IMR-90 (cell line): ENCODE measurements around the gene NEFH. TPM values are rescaled to one million over a fixed set of nuclear protein-coding genes. Genes with fewer than 3 reads are reported as not detected.

ENCODE experiments used
- ATAC-seq: fragments of 200-7000 bp; cut with Tn5 transposase; 2 replicates; pipeline ENCODE4 v1.9.1; 2020; ENCODE audit warnings: low read depth, mild to moderate bottlenecking, moderate library complexity
- BruUV-seq: library from RNA; stranded (reverse); fragments of 400-500 nt; replicated peaks from 2 replicates; lab custom pipeline; 2021; lab: Mats Ljungman, UMichigan
- CTCF ChIA-PET: fragments of 300-600 bp; formaldehyde crosslinking; extraction: SDS; loops from one replicate; lab custom pipeline; 2021; ENCODE audit warnings: antibody characterized with exemption; lab: Yijun Ruan, JAX
- POLR2A ChIA-PET: fragments of 300-600 bp; sonication (Branson Sonifier 250); formaldehyde crosslinking; loops from one replicate; lab custom pipeline; 2022; ENCODE audit warnings: antibody characterized with exemption; ENCODE audit not compliant: unreplicated experiment; lab: Charles Lee
- DNase-seq: peaks from one replicate; pipeline ENCODE4 v3.0.0; 2013
- H2AFZ ChIP-seq: replicated peaks from 2 replicates; pipeline ENCODE3; 2013; ENCODE audit warnings: low read length, mild to moderate bottlenecking; ENCODE audit not compliant: poor library complexity
- H2AK5ac ChIP-seq: 2 replicates; pipeline ENCODE4 v1.6.1; 2013; ENCODE audit warnings: low read depth, low read length, inconsistent platforms
- H2AK9ac ChIP-seq: replicated peaks from 2 replicates; pipeline ENCODE3; 2013; ENCODE audit warnings: mild to moderate bottlenecking, low read depth, low read length, moderate library complexity; ENCODE audit not compliant: poor library complexity
- H2BK120ac ChIP-seq: 2 replicates; pipeline ENCODE4 v1.6.1; 2013; ENCODE audit warnings: low read depth, low read length, inconsistent platforms
- H2BK15ac ChIP-seq: 3 replicates; pipeline ENCODE4 v1.6.1; 2013; ENCODE audit warnings: low read depth, low read length, inconsistent platforms
- H2BK20ac ChIP-seq: 2 replicates; pipeline ENCODE4 v1.6.1; 2013; ENCODE audit warnings: low read depth, mild to moderate bottlenecking, inconsistent platforms, low read length, moderate library complexity
- H2BK5ac ChIP-seq: 2 replicates; pipeline ENCODE4 v1.6.1; 2013; ENCODE audit warnings: mild to moderate bottlenecking, low read depth, low read length, inconsistent platforms; ENCODE audit not compliant: poor library complexity, severe bottlenecking
- H3K14ac ChIP-seq: replicated peaks from 2 replicates; pipeline ENCODE4 v1.6.1; 2013; ENCODE audit warnings: low read depth, low read length, inconsistent platforms
- H3K18ac ChIP-seq: 2 replicates; pipeline ENCODE4 v1.6.1; 2013; ENCODE audit warnings: low read depth, low read length, control low read depth
- H3K23ac ChIP-seq: 2 replicates; pipeline ENCODE4 v1.6.1; 2013; ENCODE audit warnings: low read depth, low read length, inconsistent platforms
- H3K27ac ChIP-seq: 2 replicates; pipeline ENCODE4 v1.5.1; 2013; ENCODE audit warnings: mild to moderate bottlenecking, control low read depth, low read length; ENCODE audit not compliant: insufficient read depth
- H3K27me3 ChIP-seq: 2 replicates; pipeline ENCODE4 v1.6.1; 2013; ENCODE audit warnings: low read length; ENCODE audit not compliant: control insufficient read depth, insufficient read depth
- H3K36me3 ChIP-seq: 2 replicates; pipeline ENCODE4 v1.6.1; 2013; ENCODE audit warnings: low read length, mixed read lengths; ENCODE audit not compliant: control insufficient read depth, insufficient read depth
- H3K4ac ChIP-seq: 2 replicates; pipeline ENCODE4 v1.6.1; 2013; ENCODE audit warnings: low read depth, low read length, inconsistent platforms
- H3K4me1 ChIP-seq: 2 replicates; pipeline ENCODE4 v1.6.1; 2013; ENCODE audit warnings: low read length, mixed read lengths; ENCODE audit not compliant: control insufficient read depth, insufficient read depth
- H3K4me2 ChIP-seq: 2 replicates; pipeline ENCODE4 v1.6.1; 2013; ENCODE audit warnings: low read depth, mild to moderate bottlenecking, control low read depth, low read length, moderate library complexity
- H3K4me3 ChIP-seq: 2 replicates; pipeline ENCODE4 v1.5.1; 2013; ENCODE audit warnings: low read depth, mild to moderate bottlenecking, control low read depth, low read length, moderate library complexity; ENCODE audit not compliant: insufficient read depth
- H3K56ac ChIP-seq: 2 replicates; pipeline ENCODE4 v1.6.1; 2013; ENCODE audit warnings: low read length, inconsistent platforms; ENCODE audit not compliant: insufficient read depth; ENCODE audit errors: extremely low read depth
- H3K79me1 ChIP-seq, 2 experiments: 2 replicates each; pipeline ENCODE4 v1.6.1; 2013; ENCODE audit warnings: low read length in 2 of 2, inconsistent platforms in 1 of 2, low read depth in 1 of 2
- H3K9ac ChIP-seq: 2 replicates; pipeline ENCODE4 v1.6.1; 2013; ENCODE audit warnings: low read depth, low read length, control low read depth
- H3K9me1 ChIP-seq: 2 replicates; pipeline ENCODE4 v1.6.1; 2013; ENCODE audit warnings: low read length, inconsistent platforms; ENCODE audit not compliant: insufficient read depth
- H3K9me3 ChIP-seq: 2 replicates; pipeline ENCODE4 v1.6.1; 2013; ENCODE audit warnings: low read length; ENCODE audit not compliant: control insufficient read depth, insufficient read depth
- H4K20me1 ChIP-seq: 2 replicates; pipeline ENCODE4 v1.6.1; 2013; ENCODE audit warnings: low read length, inconsistent platforms; ENCODE audit not compliant: insufficient read depth
- H4K5ac ChIP-seq: 2 replicates; pipeline ENCODE4 v1.6.1; 2013; ENCODE audit warnings: mild to moderate bottlenecking, low read depth, low read length, control low read depth
- H4K8ac ChIP-seq, 2 experiments: 2 replicates each; pipeline ENCODE4 v1.6.1; 2013; ENCODE audit warnings: low read depth in 2 of 2, low read length in 2 of 2, control low read depth in 1 of 2, inconsistent platforms in 1 of 2
- H4K91ac ChIP-seq: 2 replicates; pipeline ENCODE4 v1.6.1; 2013; ENCODE audit warnings: low read depth, low read length, inconsistent platforms; ENCODE audit not compliant: insufficient read depth
- MXI1 ChIP-seq: IDR thresholded peaks from 2 replicates; pipeline ENCODE4 v1.6.1; 2012; ENCODE audit warnings: low read depth, mild to moderate bottlenecking, low read length, moderate library complexity, borderline replicate concordance
- RFX5 ChIP-seq: IDR thresholded peaks from 2 replicates; pipeline ENCODE4 v1.8.0; 2012; ENCODE audit warnings: low read depth, mild to moderate bottlenecking, low read length, moderate library complexity
- WGBS, 2 experiments: methylation state at CpG; one replicate each; pipeline versions ENCODE4 v1.1.5 to v1.1.7; 2013; ENCODE audit warnings: missing lambda C conversion rate in 2 of 2; ENCODE audit not compliant: insufficient read length in 1 of 2; ENCODE audit errors: extremely low coverage in 2 of 2; 5-methylcytosine and 5-hydroxymethylcytosine counted together
- dilution Hi-C: fragments of 300-500 bp; cut with HindIII; formaldehyde crosslinking; loops from one replicate; pipeline ENCODE4 v1.14.3; 2018; ENCODE audit warnings: low sequenced_read_pairs; ENCODE audit not compliant: unreplicated experiment
- in situ Hi-C: fragments of 300-500 bp; cut with MboI; formaldehyde crosslinking; loops from 3 replicates; pipeline ENCODE4 v1.14.3; 2019; ENCODE audit warnings: low sequenced_read_pairs, inconsistent platforms, mixed read lengths
- intact Hi-C: fragments of 100-400 bp; cut with micrococcal nuclease; formaldehyde crosslinking; loops from 2 replicates; pipeline ENCODE4 v1.10.0; 2022
- polyA plus RNA-seq, 3 experiments: library from polyadenylated mRNA; depleted of rRNA; stranded (reverse); fragments of >200 nt; gene quantifications; 2 replicates each; pipeline ENCODE4 v1.2.3, GENCODE V29; 2012; ENCODE audit warnings: low replicate concordance in 1 of 3
- total RNA-seq: library from RNA; depleted of rRNA; stranded (reverse); fragments of >200 nt; gene quantifications from 2 replicates; pipeline ENCODE4 v1.2.3, GENCODE V29; 2012

The NEFH gene
- total and polyA plus RNA-seq, 2 of the 4 experiments (the other 2 are of a cell fraction): 1.3 to 2.9 TPM

DNA sequence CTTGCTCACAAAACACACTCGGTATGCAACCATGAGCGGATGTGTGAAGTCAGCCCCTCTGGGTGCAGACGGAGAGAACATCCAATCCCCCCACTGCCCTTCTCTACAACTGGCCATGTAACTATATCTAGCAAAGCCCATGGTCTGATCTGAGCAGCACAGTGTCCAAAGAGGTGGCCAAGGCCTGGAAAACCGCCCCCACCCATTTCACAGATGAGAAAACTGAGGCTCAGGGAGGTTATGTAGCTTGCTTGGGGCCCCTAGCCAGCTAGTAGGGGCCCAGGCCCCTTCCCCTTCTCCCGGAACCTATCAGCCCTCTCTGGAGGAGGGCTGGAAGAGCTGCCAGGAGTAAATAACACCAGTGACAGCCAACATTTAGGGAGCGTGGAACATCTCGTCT is 15.4 kb upstream of the NEFH start:
- no TSS peak for BruUV-seq
- no peaks in the 10 kb centered on the region; the same call in 1 of the 2 replicates for H4K20me1 ChIP-seq

More for the DNA sequence above, 15.4 kb upstream of the NEFH start:
- no peak overlapping the region for H3K9ac ChIP-seq
- no peak overlapping the region for H2AK5ac ChIP-seq
- H3K18ac ChIP-seq: no peak overlapping the region
- no peak overlapping the region for H3K23ac ChIP-seq
- WGBS, 2 experiments: 80% methylated on average over 2 of the region's 7 CpGs; no CpG with 5 or more reads in 1 of the 2 experiments
- no peaks in the 10 kb centered on the region for H3K9me3 ChIP-seq
- ChIA-PET POLR2A (no interaction called here), CTCF (interaction anchor here (0.6 kb wide), 1 partner anchor 20 kb away, joined by 6 read pairs; no protein-coding TSS in a partner anchor)
- no peak overlapping the region for H2BK120ac ChIP-seq
- H3K56ac ChIP-seq: no peak overlapping the region
- TF ChIP-seq RFX5: no peak
- no peak for TF ChIP-seq MXI1
- no peak overlapping the region for H3K4me3 ChIP-seq
- H2AFZ ChIP-seq: no peak overlapping the region
- dilution Hi-C loops: no loop called here
- intact Hi-C loops: no loop called here
- peaks cover 21% of the 10 kb centered on the region for H3K27me3 ChIP-seq
- H3K79me1 ChIP-seq: no peaks in the 10 kb centered on the region
- H3K4ac ChIP-seq: no peak overlapping the region
- H3K4me2 ChIP-seq: no peak overlapping the region
- H4K91ac ChIP-seq: no peak overlapping the region
- H4K5ac ChIP-seq: no peak overlapping the region
- no peak overlapping the region for H2BK5ac ChIP-seq
- no peak overlapping the region for H2BK15ac ChIP-seq
- DNase-seq (no peak), ATAC-seq (no peak)
- H4K8ac ChIP-seq: no peak overlapping the region
- no peak overlapping the region for H3K14ac ChIP-seq
- H3K4me1 ChIP-seq: no peaks in the 10 kb centered on the region
- no peak overlapping the region for H3K27ac ChIP-seq
- H3K9me1 ChIP-seq: no peaks in the 10 kb centered on the region
- in situ Hi-C loops: no loop called here
- no peak overlapping the region for H2AK9ac ChIP-seq
- no peaks in the 10 kb centered on the region for H3K36me3 ChIP-seq
- no peak overlapping the region for H2BK20ac ChIP-seq
